Body of pancreas (tissue), 4 donors: ENCODE results near the gene RAB10. TPM values are rescaled to one million over a fixed set of nuclear protein-coding genes. Genes with fewer than 3 reads are reported as not detected.
"Not testable (repeated sequence)": the region's sequence is repeated elsewhere in the genome, so short reads cannot be mapped to it uniquely, and the experiment has no call there.

Experiments used
- ATAC-seq: fragments of 150-250 bp; one replicate; pipeline ENCODE4 v1.9.1; 2016
- DNase-seq, 4 donors: peaks; one replicate each; pipeline ENCODE4 v3.0.0-alpha.2; 2019
- H3K27ac ChIP-seq, 4 donors: fragments of 200-600 bp; sonication (generic); 1 replicate in 3 of 4; 2 replicates in 1 of 4; pipeline versions ENCODE4 v1.5.1 to v1.6.1; 2016 to 2019; ENCODE audit warnings: mild to moderate bottlenecking in 1 of 4, mixed read lengths in 1 of 4, moderate library complexity in 1 of 4
- H3K27me3 ChIP-seq, 2 donors: fragments of 200-600 bp; sonication (generic); one replicate each; pipeline ENCODE4 v1.6.0; 2016; ENCODE audit warnings: mild to moderate bottlenecking in 1 of 2
- H3K36me3 ChIP-seq, 2 donors: fragments of 200-600 bp; sonication (generic); replicated peaks in 1 of 2; 2 replicates each; pipeline ENCODE4 v1.5.1; 2016; ENCODE audit warnings: low read depth in 2 of 2; ENCODE audit not compliant: insufficient read depth in 1 of 2
- H3K4me1 ChIP-seq: fragments of 200-600 bp; sonication (generic); one replicate; pipeline ENCODE4 v1.6.0; 2016
- H3K4me3 ChIP-seq, 2 donors: fragments of 200-600 bp; sonication (generic); 1 replicate in 1 of 2; 2 replicates in 1 of 2; pipeline ENCODE4 v1.5.1; 2016 to 2019
- H3K9me3 ChIP-seq, 3 donors: fragments of 200-600 bp; sonication (generic); 1 replicate in 2 of 3; 2 replicates in 1 of 3; pipeline ENCODE4 v1.5.1; 2016
- POLR2A ChIP-seq, 3 donors: fragments of 450-650 bp; IDR thresholded peaks; one replicate each; pipeline ENCODE4 v1.6.1; 2016; ENCODE audit warnings: antibody characterized with exemption in 3 of 3, mild to moderate bottlenecking in 2 of 3
- WGBS, 2 donors: methylation state at CpG; one replicate each; pipeline ENCODE4 v1.1.5; 2017; 5-methylcytosine and 5-hydroxymethylcytosine counted together
- intact Hi-C: fragments of 100-400 bp; cut with DNase I; formaldehyde crosslinking; loops from one replicate; pipeline ENCODE4 v1.15.1; 2023
- total RNA-seq, 2 donors: library from RNA; depleted of rRNA; stranded (reverse); fragments of >200 nt; gene quantifications; one replicate each; pipeline ENCODE4 v1.1.0, GENCODE V29; 2016
- TF ChIP-seq, protein P1 (sequence below), 7 experiments: fragments of 450-650 bp in 4 of 7; fragments of 200-600 bp in 3 of 7; sonication (generic) in 3 of 7; IDR thresholded peaks; one replicate each; pipeline ENCODE4 v1.5.1; 2016 to 2019; ENCODE audit warnings: antibody characterized with exemption in 7 of 7

Gene RAB10
- total RNA-seq, 2 donors from 2014 or later = 41.5 to 115 TPM

DNA sequence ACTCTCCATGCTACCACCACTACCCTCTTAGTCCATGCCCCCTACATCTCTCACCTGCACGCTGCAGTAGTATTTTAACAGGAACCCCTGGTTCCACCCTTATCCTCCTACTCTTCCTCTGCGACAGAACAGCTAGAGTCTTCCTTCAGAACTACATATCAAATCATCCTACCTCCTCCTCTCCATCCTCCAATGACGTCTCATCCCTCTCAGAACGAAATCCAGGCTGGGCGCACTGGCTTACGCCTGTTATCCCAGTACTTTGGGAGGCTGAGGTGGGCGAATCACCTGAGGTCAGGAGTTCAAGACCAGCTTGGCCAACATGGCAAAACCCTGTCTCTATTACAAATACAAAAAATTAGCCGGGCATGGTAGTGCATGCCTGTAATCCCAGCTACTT lies 41.3 kb upstream of the RAB10 start:
- H3K9me3 ChIP-seq = no peaks in the 10 kb centered on the region
- intact Hi-C loops = no loop called here
- H3K27ac ChIP-seq = no peak overlapping the region
- no peaks in the 10 kb centered on the region for H3K36me3 ChIP-seq
- no peak for DNase-seq
- WGBS, 2 donors = 88 to 91% methylated on average over 8 of the region's 8 CpGs
- ATAC-seq = no peak
- H3K4me1 ChIP-seq = peaks cover 13% of the 10 kb centered on the region
- H3K27me3 ChIP-seq = no peaks in the 10 kb centered on the region
- no peak overlapping the region for H3K4me3 ChIP-seq
- TF ChIP-seq, protein P1, sequence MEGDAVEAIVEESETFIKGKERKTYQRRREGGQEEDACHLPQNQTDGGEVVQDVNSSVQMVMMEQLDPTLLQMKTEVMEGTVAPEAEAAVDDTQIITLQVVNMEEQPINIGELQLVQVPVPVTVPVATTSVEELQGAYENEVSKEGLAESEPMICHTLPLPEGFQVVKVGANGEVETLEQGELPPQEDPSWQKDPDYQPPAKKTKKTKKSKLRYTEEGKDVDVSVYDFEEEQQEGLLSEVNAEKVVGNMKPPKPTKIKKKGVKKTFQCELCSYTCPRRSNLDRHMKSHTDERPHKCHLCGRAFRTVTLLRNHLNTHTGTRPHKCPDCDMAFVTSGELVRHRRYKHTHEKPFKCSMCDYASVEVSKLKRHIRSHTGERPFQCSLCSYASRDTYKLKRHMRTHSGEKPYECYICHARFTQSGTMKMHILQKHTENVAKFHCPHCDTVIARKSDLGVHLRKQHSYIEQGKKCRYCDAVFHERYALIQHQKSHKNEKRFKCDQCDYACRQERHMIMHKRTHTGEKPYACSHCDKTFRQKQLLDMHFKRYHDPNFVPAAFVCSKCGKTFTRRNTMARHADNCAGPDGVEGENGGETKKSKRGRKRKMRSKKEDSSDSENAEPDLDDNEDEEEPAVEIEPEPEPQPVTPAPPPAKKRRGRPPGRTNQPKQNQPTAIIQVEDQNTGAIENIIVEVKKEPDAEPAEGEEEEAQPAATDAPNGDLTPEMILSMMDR (IDR thresholded peaks at IDR 0.05) = no peak
- TF ChIP-seq POLR2A (IDR thresholded peaks at IDR 0.05) = no peak

DNA sequence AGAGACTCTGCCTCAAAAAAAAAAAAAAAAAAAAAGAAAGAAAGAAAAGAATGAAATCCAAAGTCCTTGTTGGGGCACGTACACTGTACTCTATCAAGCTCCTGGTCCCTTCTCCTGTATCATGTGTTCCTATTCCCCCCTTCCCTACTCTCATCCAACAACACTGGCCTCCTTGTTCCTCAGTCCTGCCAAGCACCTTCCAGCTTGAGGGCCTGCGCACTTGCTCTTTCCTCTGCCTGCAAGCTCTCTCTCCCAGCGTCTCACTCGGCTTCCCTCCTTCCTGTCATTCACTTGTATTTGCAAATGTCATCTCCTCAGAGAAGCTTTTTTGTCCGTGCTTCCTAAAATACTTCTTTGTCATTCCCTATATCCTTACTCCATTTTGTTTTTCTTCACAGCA lies 40.8 kb upstream of the RAB10 start:
- DNase-seq (no peak), ATAC-seq (no peak)
- Histone ChIP-seq H3K9me3 (no peaks in the 10 kb centered on the region), H3K27me3 (no peaks in the 10 kb centered on the region), H3K36me3 (no peaks in the 10 kb centered on the region), H3K4me1 (peaks cover 18% of the 10 kb centered on the region), H3K27ac (no peak overlapping the region), H3K4me3 (no peak overlapping the region)
- WGBS, 2 donors = 87 to 95% methylated on average over 5 of the region's 5 CpGs
- TF ChIP-seq POLR2A (IDR thresholded peaks at IDR 0.05) = no peak
- TF ChIP-seq, protein P1 (IDR thresholded peaks at IDR 0.05) = no peak
- intact Hi-C loops = no loop called here

DNA sequence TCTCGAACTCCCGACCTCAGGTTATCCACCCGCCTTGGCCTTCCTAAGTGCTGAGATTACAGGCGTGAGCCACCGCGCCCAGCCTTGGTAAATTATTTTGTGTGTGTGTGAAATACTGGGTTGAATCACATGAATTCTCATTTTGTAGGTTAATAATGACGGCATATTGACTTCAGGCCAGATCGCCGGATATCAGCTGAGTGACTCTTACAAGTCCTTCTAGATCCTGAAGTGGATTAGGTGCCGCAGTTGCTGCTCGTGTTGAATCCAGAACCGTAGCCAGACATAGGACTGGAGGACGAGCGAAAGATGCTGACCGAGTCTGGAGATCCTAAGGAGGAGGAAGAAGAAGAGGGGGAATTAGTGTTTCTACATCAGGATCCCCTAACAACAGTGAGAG lies 39.4 kb upstream of the RAB10 start:
- TF ChIP-seq, protein P1 (IDR thresholded peaks at IDR 0.05) = no peak
- TF ChIP-seq POLR2A (IDR thresholded peaks at IDR 0.05) = no peak
- H3K36me3 ChIP-seq = no peaks in the 10 kb centered on the region
- H3K4me1 ChIP-seq = peaks cover 24% of the 10 kb centered on the region
- DNase-seq (no peak), ATAC-seq (no peak)
- H3K27ac ChIP-seq = no peak overlapping the region
- WGBS, 2 donors = 84 to 89% methylated on average over 15 of the region's 15 CpGs
- intact Hi-C loops = no loop called here
- no peaks in the 10 kb centered on the region for H3K9me3 ChIP-seq
- H3K27me3 ChIP-seq = no peaks in the 10 kb centered on the region
- no peak overlapping the region for H3K4me3 ChIP-seq

DNA sequence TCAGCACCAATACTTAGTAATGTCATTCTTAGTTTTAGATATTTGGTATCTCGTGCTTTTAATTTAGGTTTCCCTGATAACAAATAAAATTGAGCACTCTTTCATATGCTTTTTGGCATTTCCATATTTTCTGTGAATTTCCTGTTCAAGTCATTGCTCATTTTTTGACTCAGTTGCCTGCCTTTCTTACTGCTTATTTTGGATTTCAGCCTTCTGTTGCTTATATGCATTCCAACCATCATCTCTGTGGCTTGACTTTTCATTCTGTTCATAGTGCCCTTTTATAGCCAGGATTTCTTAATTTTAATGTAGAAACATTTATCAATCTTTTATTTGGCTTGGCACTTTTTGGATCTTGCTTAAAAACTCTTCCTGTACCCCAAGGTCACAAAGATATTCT lies 37.0 kb upstream of the RAB10 start:
- H3K27ac ChIP-seq = no peak overlapping the region
- no peak for DNase-seq
- no peaks in the 10 kb centered on the region for H3K9me3 ChIP-seq
- H3K36me3 ChIP-seq = no peaks in the 10 kb centered on the region
- H3K4me1 ChIP-seq = peaks cover 39% of the 10 kb centered on the region
- no peak for ATAC-seq
- H3K4me3 ChIP-seq = no peak overlapping the region
- intact Hi-C loops = no loop called here
- H3K27me3 ChIP-seq = no peaks in the 10 kb centered on the region
- no peak for TF ChIP-seq POLR2A (IDR thresholded peaks at IDR 0.05)
- TF ChIP-seq, protein P1 (IDR thresholded peaks at IDR 0.05) = no peak
- WGBS, 2 donors = 72 to 75% methylated on average over 1 of the region's 1 CpG

DNA sequence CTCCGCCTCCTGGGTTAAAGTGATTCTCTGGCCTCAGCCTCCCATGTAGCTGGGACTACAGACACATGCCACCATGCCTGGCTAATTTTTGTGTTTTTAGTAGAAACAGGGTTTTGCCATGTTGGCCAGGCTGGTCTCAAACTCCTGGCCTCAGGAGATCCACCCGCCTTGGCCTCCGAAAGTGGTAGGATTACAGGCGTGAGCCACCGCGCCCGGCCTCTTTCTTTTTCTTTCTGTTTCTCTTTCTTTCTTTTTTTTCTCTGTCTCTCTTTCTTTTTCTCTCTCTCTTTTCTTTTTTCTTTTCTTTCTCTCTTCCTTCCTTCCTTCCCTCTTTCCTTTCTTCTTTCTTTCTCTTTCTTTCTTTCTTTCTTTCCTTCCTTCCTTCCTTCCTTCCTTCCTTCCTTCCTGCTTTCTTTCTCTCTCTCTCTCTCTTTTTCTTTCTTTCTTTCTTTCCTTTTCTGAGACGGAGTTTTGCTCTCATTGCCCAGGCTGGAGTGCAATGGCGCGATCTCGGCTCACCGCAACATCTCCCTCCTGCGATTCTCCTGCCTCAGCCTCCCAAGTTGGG lies 35.0 kb upstream of the RAB10 start:
- not testable (repeated sequence) for H3K4me3 ChIP-seq
- 97% methylated on average over 13 of the region's 13 CpGs for WGBS, 2 donors

DNA sequence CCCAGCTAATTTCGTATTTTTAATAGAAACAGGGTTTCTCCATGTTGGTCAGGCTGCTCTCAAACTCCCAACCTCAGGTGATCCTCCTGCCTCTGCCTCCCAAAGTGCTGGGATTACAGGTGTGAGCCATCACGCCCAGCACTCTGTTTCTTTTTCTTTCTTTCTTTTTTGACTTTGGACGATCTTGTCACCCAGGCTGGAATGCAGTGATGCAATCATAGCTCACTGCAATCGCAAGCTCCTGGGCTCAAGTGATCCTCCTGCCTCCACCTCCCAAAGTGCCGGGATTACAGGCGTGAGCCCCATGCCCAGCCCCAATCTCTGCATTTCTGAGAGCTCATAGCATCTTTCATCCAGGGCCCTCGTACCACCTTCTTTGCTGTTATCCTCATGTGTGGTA lies 34.5 kb upstream of the RAB10 start:
- intact Hi-C loops = not testable (repeated sequence)
- WGBS, 2 donors = 79 to 86% methylated on average over 7 of the region's 7 CpGs

More for the DNA sequence above, 35.0 kb upstream of the RAB10 start:
- DNase-seq, H3K27ac ChIP-seq, intact Hi-C loops, H3K9me3 ChIP-seq, H3K36me3 ChIP-seq, ATAC-seq, H3K27me3 ChIP-seq: not testable (repeated sequence)
- peaks cover 46% of the 10 kb centered on the region for H3K4me1 ChIP-seq

More for the DNA sequence above, 34.5 kb upstream of the RAB10 start:
- not testable (repeated sequence) for H3K4me3 ChIP-seq, H3K27ac ChIP-seq, ATAC-seq, H3K36me3 ChIP-seq, H3K9me3 ChIP-seq, DNase-seq, H3K27me3 ChIP-seq
- H3K4me1 ChIP-seq = peaks cover 46% of the 10 kb centered on the region
